Kidney epithelial cell (primary cell): ENCODE data around the gene NELL1. TPM values are rescaled to one million over a fixed set of nuclear protein-coding genes. Genes with fewer than 3 reads are reported as not detected.

ENCODE experiments used
- DNase-seq: peaks from one replicate; pipeline ENCODE4 v3.0.0-alpha.2; 2010; ENCODE audit warnings: low read depth
- H3K27me3 ChIP-seq: 2 replicates; pipeline ENCODE4 v1.6.0; 2011; ENCODE audit warnings: low read length; ENCODE audit not compliant: control insufficient read depth, insufficient read depth
- H3K36me3 ChIP-seq: 2 replicates; pipeline ENCODE4 v1.5.1; 2011; ENCODE audit warnings: low read length; ENCODE audit not compliant: control insufficient read depth, insufficient read depth
- H3K4me3 ChIP-seq: 2 replicates; pipeline ENCODE4 v1.5.1; 2011; ENCODE audit warnings: low read depth, mild to moderate bottlenecking, control low read depth, low read length
- CTCF ChIP-seq: IDR thresholded peaks from 2 replicates; pipeline ENCODE4 v1.5.1; 2011; ENCODE audit warnings: mild to moderate bottlenecking, moderate library complexity, low read length, control low read depth, inconsistent platforms; ENCODE audit not compliant: insufficient read depth, poor library complexity, severe bottlenecking
- total RNA-seq: library from RNA; depleted of rRNA; stranded (reverse); fragments of >200 nt; gene quantifications from 2 replicates; pipeline ENCODE4 v1.2.3, GENCODE V29; 2015

Gene NELL1
- total RNA-seq, 1 donor from 2014 or later, result 0.17 TPM

- Histone ChIP-seq H3K27me3 (no peaks in the 10 kb centered on the region), H3K4me3 (no peak overlapping the region), H3K36me3 (no peaks in the 10 kb centered on the region)
- DNase-seq, result no peak
- no peak for TF ChIP-seq CTCF
These were observed 369.4 kb downstream of the NELL1 start for GRCh38 chr11:21038801-21039200.

GRCh38 chr11:21040630-21041029, 371.2 kb downstream of the NELL1 start:
- no peaks in the 10 kb centered on the region for H3K36me3 ChIP-seq
- H3K4me3 ChIP-seq, result no peak overlapping the region
- no peaks in the 10 kb centered on the region for H3K27me3 ChIP-seq
- no peak for DNase-seq
- TF ChIP-seq CTCF, result no peak

GRCh38 chr11:21048626-21049025, 379.2 kb downstream of the NELL1 start:
- H3K4me3 ChIP-seq, result no peak overlapping the region
- no peaks in the 10 kb centered on the region for H3K27me3 ChIP-seq
- H3K36me3 ChIP-seq, result no peaks in the 10 kb centered on the region
- no peak for DNase-seq
- no peak for TF ChIP-seq CTCF

- H3K4me3 ChIP-seq, result no peak overlapping the region
- no peaks in the 10 kb centered on the region for H3K27me3 ChIP-seq
- TF ChIP-seq CTCF, result no peak
- no peaks in the 10 kb centered on the region for H3K36me3 ChIP-seq
- no peak for DNase-seq
These were observed 384.1 kb downstream of the NELL1 start for GRCh38 chr11:21053466-21053865.

- no peaks in the 10 kb centered on the region for H3K27me3 ChIP-seq
- H3K36me3 ChIP-seq, result no peaks in the 10 kb centered on the region
- TF ChIP-seq CTCF, result no peak
- H3K4me3 ChIP-seq, result no peak overlapping the region
- no peak for DNase-seq
These were observed 387.3 kb downstream of the NELL1 start for GRCh38 chr11:21056644-21057043.

- H3K27me3 ChIP-seq, result no peaks in the 10 kb centered on the region
- no peak for DNase-seq
- H3K36me3 ChIP-seq, result no peaks in the 10 kb centered on the region
- no peak for TF ChIP-seq CTCF
- no peak overlapping the region for H3K4me3 ChIP-seq
These were observed 390.5 kb downstream of the NELL1 start for GRCh38 chr11:21059879-21060278.
